ENCODE measurements around the gene GPATCH2L. TPM values are rescaled to one million over a fixed set of nuclear protein-coding genes. Genes with fewer than 3 reads are reported as not detected.

Gene GPATCH2L
- total and polyA plus RNA-seq, 8 donors: 38.9 to 50.5 (median 42.8) TPM

DNA sequence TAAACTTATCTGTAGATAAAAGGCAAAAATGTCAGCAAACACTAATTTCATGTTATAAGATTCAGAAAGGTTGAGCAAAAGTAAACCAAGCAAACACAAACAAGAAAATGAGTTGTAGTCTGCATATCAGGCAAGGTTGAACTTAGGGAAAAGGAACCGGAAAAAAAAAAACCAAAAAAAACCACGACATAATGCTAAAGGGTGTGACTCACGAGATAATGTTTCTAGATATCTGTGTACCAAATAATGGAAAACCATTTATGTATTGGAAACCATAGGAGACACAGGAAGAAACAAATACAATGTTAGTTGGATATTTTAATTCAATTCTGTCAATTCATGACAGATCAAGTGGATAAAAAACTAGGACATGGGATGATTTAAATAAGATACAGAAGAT is 60.5 kb downstream of the GPATCH2L start:
- no peak for TF ChIP-seq CTCF (IDR thresholded peaks at IDR 0.05)
- Histone ChIP-seq H3K4me1 (no peaks in the 10 kb centered on the region), H3K4me3 (no peak overlapping the region), H3K9me3 (no peaks in the 10 kb centered on the region), H3K36me3 (no peaks in the 10 kb centered on the region), H3K27ac (no peak overlapping the region), H3K27me3 (no peaks in the 10 kb centered on the region)
- intact Hi-C loops (cut with DNase I): no loop called here
- ATAC-seq (no peak), DNase-seq (no peak)

- Histone ChIP-seq H3K4me1 (no peaks in the 10 kb centered on the region), H3K4me3 (no peak overlapping the region), H3K27ac (no peak overlapping the region), H3K27me3 (no peaks in the 10 kb centered on the region), H3K9me3 (peaks cover 0 to 6% of the 10 kb centered on the region in 2 donors), H3K36me3 (no peaks in the 10 kb centered on the region)
- no peak for TF ChIP-seq CTCF (IDR thresholded peaks at IDR 0.05)
- DNase-seq (no peak), ATAC-seq (no peak)
- intact Hi-C loops (cut with DNase I): no loop called here
Measured at GRCh38 chr14:76217179-76217578, 65.5 kb downstream of the GPATCH2L start.

GRCh38 chr14:76218662-76219061 is 66.9 kb downstream of the GPATCH2L start:
- no peak for TF ChIP-seq CTCF (IDR thresholded peaks at IDR 0.05)
- Histone ChIP-seq H3K27me3 (no peaks in the 10 kb centered on the region), H3K4me1 (no peaks in the 10 kb centered on the region), H3K9me3 (peaks cover 0 to 11% of the 10 kb centered on the region in 2 donors), H3K4me3 (no peak overlapping the region), H3K36me3 (no peaks in the 10 kb centered on the region), H3K27ac (no peak overlapping the region)
- intact Hi-C loops (cut with DNase I): no loop called here
- DNase-seq: no peak
- ATAC-seq: no peak

DNA sequence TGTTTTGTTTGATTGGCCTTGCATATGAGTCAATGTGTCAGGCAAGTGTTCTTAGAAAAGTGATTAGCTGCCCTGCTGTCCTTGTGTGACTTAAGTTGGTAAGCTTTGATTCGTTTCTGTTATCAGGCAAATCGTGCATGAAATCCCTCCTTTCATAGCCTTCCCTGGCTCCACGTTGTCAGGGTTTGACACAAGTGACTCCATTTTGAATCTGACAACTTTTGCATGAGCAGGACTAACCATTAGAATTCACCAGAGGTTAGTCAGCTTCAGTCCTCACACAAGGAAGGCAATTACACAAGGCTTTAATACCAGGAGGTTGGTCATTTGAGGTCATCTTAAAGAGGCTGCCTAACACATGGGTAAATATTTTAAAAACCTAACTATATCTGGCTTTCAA is 68.2 kb downstream of the GPATCH2L start:
- DNase-seq: no peak
- intact Hi-C loops (cut with DNase I): no loop called here

DNA sequence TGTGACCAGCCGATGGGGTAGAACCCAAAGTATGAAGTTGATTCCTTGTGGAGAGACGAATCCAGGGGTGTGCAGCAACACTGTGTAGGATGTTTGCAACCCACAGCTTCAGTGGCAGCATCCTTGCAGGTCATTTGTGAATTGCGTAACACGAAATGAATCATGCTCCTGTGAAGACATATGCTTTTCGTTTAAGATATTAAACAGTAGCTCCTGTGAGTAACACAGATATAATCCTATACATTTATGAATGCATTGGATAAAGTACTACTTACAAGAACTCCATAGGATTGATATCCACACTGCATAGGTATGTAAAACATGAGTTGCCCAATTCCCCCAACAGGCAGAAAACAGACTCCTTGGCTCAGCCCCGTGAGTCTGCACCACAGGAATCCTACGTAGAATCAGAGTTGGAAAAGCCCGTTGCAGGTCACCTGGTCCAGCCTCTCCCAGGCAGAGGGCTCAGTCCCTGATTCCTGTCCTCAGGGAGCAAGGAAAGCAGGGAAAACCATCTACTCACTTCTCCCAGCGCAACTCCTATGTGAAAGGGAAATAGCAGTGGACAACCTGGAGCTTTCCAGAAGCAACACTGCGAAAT is 75.8 kb downstream of the GPATCH2L start:
- H3K9me3 ChIP-seq: peaks cover 0 to 12% of the 10 kb centered on the region in 2 donors
- ATAC-seq: no peak
- no peak overlapping the region for H3K27ac ChIP-seq
- no peak for DNase-seq
- intact Hi-C loops (cut with DNase I): no loop called here
- no peak overlapping the region for H3K4me3 ChIP-seq
- no peak for TF ChIP-seq CTCF (IDR thresholded peaks at IDR 0.05)
- H3K36me3 ChIP-seq: no peaks in the 10 kb centered on the region
- no peaks in the 10 kb centered on the region for H3K27me3 ChIP-seq
- no peaks in the 10 kb centered on the region for H3K4me1 ChIP-seq

More for the DNA sequence above, 68.2 kb downstream of the GPATCH2L start:
- ATAC-seq: no peak
- H3K4me1 ChIP-seq: no peaks in the 10 kb centered on the region
- H3K9me3 ChIP-seq: peaks cover 0 to 18% of the 10 kb centered on the region in 2 donors
- no peak for TF ChIP-seq CTCF (IDR thresholded peaks at IDR 0.05)
- no peaks in the 10 kb centered on the region for H3K27me3 ChIP-seq
- no peak overlapping the region for H3K27ac ChIP-seq
- no peaks in the 10 kb centered on the region for H3K36me3 ChIP-seq
- no peak overlapping the region for H3K4me3 ChIP-seq
